Embryonic facial prominence (tissue), 1 donor: ENCODE data around the gene ARHGAP26.
"Not testable (repeated sequence)": the region's sequence is repeated elsewhere in the genome, so short reads cannot be mapped to it uniquely, and the experiment has no call there.

Source experiments
- DNase-seq: peaks from one replicate; pipeline ENCODE4 v3.0.0-alpha.2; 2016; ENCODE audit errors: extremely low spot score

Gene ARHGAP26

DNA sequence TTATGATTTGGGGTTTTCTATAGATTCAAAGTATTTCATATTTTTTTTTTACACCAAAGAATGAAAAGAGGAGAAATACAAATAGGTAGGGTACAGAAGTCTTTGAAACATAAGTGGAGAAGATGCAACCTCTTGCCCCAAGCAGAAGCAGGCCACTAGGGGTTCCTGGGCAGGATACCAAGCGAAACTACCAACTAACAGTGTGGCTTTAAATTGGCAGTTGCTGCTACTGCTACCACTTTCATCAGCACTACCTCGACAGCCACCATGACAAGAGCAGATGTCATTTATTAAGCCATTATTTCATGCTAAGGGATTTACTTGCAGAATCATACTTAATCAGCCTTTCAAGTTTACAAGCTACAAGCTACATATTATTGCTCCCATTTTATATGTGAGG, 345.2 kb downstream of the ARHGAP26 start:
- no peak for DNase-seq

DNA sequence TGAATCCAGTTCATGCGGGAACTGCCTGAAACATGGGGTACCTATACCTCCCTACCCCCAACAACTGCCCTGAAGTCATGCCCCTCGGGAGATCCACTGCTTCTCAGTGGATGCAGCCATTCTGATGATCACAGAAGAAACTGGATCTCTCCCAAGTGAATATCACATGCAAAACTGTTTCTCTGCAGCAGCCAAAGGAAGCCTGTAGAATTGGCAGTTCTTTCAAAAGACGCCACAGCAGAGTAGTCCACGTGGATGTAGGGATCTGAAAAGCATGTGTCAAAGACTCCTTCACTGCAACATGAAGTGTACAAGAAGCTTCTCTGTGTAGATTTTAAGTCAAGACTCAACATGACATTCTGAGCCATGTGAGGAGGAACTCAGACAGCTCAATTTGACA, 346.6 kb downstream of the ARHGAP26 start:
- DNase-seq, result no peak

DNA sequence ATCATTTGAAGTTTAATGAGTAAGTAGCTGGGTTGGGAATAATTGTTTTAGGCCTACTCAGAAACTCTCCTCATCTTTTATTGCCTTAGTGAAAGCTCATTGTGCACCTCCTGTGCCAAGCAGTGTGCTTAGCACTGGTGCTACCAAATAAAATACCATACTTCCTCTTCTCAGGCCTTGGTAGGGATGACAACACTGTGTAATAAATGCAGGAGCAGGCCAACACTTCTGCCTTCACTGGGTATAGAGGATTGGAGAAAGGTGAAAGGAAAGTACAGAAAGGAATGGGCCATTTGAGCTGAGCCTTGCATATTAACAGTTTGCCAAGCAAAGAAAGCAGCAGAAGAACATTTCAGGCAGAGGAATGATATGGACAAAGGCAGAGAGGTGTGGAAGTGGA, 347.6 kb downstream of the ARHGAP26 start:
- DNase-seq, result no peak

DNA sequence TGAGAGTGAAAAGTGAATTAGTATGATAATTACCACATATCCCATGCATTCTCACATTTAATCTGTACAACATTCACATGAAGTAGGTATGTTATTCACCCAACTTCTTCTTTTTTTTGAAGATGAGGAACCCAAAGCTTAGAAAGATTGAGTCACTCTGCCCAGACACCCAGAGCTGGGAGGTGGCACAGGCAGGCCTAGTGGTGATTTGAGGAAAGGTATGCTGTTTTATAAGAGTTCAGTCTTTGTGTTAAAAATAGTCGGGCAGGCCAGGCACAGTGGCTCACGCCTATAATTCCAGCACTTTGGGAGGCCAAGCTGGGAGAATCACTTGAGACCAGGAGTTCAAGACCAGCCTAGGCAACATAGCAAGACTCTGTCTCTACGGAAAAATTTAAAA, 348.0 kb downstream of the ARHGAP26 start:
- no peak for DNase-seq

DNA sequence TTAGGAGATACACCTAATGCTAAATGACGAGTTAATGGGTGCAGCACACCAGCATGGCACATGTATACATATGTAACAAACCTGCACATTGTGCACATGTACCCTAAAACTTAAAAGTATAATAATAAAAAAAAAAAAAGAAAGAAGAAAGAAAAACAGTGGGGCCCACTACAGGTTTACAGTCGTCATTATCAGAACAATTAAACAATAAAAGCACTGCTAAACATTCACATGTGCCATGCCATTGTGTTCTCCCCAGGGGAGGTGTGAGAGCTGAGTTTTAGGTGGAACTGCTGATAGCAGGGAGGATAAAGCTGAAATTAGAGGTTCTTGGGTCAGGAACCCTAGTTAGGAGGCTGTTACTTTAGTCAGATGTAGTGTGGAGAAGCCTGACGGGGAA, 348.6 kb downstream of the ARHGAP26 start:
- not testable (repeated sequence) for DNase-seq

DNA sequence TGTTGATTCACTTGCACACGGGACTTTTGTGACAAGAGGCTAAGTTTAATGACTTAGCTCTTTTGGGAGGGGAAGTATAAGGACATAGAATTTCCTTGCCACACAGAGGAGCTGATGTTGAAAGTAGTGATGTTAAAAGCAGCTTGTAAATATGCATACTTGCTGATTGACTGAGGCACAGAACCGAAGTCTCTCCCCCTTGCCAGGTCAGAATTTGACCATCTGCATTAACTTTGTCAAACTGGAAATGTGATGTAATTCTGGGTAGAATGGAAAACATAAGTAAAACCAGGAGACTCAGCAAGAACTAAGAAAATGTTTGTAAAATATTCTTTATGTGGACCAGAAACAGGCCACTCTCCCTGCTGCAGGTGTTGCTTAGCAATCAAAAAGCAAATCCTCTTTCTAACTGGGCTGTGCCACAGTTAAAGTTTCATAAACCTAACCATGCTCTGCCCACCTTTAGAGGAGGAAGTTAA, 349.2 kb downstream of the ARHGAP26 start:
- no peak for DNase-seq

DNA sequence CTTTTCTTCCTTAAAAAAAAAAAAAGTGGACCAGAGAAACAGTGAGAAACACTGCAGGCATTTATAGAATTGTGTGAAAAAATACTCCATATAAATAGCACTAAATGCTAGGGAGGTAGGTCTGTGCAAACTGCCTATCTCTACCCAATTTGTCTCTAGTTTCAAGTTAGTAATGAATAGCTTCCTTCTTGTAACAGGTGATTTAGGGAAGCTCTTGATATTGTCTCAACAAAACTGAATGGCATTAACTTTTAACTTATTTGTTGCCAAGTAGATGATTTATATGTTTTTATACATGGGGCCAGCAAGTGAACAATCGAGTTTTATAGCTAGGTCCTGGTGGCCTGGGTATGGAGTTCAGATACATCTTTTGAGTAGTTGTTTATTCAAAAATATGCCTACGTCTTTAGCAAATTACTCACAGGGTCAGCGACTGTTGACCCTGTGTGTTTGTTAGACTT, 349.7 kb downstream of the ARHGAP26 start:
- DNase-seq, result no peak

DNA sequence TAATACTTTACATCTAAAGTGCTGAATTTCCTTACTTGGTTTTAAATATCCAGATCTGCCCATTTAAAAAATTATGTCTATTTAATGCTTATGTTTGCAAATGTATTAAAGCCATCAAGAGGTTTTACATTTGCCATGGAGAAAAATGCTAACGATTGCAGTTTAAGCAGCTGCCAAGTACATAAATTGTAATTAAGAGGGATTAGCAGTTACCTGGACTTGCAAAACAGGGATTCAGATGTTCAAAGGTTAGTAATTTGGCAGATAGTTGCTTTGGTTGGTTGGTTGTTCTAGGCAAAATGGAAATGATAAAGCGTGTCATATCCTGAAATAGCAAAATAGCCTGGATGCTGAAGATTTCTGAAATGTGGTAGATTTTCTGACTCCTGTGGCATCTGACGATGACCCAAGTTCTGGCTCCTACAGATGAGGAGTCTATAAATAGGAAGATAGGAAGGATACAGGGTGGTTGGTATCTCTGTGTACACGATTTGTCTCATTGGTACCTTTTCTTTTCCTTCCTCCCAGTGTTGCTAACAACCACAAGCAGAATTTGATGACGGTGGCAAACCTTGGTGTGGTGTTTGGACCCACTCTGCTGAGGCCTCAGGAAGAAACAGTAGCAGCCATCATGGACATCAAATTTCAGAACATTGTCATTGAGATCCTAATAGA, 350.4 kb downstream of the ARHGAP26 start:
- no peak for DNase-seq

DNA sequence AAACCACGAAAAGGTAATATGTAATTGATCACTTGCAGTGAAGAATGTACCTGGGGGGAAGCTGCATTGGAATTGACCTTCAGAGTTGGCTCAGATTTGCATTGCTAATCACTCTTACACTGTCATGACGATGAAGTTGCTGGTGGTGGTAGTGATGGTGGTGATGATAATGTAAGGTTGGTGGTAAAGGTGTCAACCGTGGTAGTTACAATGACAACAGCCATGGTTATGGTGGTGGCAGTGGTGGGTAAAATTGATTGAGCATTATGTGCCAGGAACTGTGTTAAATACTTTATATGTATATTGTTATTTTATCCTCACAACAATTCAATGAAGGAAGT, 350.9 kb downstream of the ARHGAP26 start:
- DNase-seq, result no peak

DNA sequence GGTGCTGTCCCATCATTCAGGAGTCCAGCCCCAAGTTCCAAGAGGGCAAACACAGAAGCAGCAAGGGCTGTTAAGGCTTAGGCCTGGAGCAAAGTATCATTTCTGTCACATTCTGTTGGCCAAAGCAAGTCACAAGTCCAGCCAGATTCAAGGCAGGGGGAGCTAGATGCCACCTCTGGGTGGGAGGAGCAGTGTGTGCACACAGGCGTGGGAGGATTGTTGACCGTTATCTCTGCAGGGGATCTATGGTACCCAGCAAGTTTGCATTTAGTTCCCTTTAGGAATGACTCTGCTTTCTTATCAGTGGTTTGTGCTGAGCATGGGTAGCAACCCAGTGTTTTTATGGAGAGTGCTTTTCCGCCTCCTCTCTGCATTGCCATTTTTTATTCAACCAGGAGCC, 354.4 kb downstream of the ARHGAP26 start:
- no peak for DNase-seq

DNA sequence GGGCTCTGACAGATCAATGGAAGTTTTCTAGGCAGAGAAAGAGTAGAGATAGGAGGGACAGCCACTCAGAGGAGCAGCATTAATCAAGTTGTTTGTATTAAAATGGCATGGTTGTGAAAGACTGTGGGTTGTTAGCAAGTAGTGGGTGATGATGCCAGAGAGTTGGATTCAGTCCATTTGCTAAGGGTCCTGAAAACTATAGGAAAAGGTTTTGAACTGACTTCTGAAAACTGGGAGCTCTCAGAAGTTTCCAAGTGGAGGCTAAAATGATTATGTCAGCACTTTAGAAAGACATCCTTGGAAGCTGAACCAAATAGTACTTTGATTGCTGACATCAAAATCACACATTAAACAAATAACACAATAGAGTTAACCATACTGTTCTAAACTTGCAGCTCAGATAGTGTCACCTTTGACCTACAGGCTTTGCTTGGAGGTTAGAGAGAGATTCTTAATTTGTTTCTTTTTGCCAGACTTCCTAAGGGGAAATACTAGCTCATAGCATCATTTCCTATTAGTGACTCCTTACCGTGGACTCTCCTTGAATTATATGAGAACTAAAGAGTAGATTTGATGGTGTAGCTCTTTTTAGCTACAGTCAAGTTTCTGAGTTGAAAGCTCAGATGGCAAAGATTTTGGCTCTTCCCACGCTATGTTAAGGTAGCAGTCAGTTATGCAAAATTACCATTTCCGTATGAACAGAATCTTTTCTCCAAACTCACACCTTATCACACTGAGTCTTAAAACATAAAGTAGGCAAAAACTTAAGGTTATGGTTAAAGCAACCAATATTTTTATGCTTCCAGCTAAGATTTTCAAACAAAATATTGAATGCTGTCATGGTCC, 356.2 kb downstream of the ARHGAP26 start:
- no peak for DNase-seq

DNA sequence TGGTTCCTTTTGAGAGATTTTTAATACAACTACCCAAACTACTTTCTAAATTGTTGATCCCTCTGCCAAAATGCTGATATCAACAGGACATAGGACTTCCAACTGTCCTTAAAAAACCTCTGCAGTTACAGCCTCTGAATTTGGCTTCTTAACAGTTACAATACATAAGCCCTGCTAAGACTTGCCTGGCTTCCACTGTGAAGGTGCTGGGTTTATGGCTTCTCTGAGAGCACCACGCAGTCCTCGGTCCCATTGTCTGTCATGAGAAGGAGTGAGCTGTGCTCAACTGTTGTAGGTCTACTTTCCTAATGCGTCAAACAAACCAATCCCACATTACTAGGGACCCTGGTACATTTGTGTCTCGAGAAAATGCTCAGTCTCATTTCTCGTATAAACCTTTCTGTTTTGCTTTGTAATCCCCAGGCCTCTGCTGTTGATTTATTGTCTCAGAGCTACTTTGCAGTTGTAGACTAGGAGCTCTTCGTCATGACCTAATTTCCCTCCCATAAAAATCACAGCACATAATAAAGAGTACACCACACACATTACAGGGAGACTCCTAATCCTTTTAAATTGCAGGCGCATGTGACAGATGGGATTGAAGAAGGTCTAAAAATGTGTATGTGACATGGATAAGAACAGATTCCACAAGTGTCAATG, 358.4 kb downstream of the ARHGAP26 start:
- DNase-seq, result no peak

DNA sequence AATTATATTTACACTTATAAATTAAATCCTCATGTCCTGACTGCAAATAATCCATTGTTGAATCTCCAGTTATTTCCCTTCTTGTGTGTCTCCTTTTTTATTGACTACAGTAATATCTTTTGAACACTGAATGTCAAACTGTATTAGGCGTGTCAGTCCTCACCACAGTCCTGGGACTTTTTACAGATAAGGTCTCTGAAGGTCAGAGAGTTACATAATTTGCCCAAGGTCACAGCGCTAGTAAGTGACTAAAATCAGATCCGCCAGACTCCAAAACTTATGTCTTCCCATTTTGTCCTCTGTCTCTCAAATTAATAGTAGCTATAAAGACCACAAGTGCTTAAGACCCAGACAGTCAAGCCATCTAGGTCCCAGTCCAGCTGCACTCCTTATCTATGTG, 359.0 kb downstream of the ARHGAP26 start:
- no peak for DNase-seq

DNA sequence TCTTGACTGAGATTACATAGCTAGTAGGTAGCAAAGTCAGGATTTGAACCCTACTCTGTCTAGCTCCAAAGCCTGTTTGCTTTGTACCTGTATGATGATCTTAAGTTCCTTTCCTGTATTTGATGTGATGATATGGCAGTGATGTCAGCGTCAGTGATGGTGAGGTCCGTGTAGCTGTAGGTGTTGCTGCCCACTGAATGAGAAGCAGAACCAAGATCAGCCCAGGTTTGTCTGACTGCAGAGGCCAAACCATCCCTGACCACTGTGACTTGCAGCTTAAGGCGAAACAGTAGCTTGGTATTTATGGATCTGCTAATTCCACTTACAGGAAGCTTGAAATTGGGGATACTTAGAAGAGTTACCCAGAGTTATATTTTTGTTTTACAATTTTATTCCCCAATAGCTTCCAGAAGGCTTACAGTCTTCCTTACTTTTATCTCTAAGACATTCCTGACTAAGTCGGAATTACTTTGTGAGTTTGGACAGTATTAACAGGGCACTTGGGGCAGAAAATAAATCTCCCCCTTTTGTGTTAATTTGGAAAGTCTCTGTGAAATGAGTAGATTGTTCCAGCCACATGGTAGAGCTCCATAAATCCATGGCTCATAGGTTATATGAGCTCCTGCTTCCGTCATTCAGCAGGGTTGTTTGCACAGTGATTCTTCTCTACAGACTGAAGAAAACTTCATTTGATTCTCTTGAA, 359.9 kb downstream of the ARHGAP26 start:
- DNase-seq, result no peak

DNA sequence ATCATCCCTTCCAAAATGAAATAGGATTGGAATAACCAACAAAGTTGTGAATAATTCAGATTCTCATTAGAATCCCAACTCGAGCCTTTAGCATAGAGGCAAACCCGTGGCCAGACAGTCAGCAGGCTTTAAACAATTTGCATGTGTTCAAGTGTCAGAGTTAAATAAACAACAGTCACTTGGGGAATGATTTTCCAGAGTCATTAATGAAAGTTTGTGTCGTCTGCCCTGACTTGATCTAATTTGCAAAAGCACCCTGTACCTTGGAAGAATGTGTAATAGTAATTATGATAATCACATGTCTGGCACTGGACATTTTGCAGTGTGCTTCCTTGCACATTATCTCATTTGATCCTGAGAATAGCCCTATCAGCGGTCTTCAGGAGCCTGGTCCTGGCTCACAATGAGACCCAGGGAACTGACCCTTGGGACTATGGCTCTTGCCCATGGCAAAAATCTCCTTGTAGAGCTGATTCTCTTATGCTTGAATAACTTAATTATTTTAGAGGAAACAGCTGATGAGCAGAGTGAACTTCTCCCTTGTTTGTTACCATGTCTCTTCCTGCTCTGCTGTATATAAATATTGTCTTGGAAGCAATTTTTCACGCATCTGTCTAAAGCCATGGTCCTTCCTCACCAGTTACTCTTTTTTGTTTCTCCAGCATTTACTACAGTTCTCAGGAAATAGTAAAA, 360.6 kb downstream of the ARHGAP26 start:
- no peak for DNase-seq

DNA sequence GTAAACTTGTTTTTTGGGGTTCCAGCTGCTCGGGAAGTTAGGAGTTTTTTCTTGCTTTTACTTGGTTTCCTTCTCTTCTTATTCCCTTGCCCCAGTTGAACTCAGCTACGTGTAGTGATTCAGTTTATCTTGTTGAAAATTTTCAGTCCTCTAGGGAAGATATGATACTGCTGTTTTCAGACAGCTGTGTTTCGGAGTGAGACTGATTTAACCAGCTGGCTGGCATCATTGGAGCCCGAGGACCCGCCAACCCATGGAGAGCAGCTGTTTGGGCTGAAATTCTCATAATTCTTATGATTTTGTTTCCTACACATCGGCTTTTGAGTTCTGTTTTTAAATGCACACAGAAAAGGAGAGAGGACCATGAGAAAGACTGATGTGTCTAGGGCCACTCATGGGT, 361.8 kb downstream of the ARHGAP26 start:
- DNase-seq, result no peak

DNA sequence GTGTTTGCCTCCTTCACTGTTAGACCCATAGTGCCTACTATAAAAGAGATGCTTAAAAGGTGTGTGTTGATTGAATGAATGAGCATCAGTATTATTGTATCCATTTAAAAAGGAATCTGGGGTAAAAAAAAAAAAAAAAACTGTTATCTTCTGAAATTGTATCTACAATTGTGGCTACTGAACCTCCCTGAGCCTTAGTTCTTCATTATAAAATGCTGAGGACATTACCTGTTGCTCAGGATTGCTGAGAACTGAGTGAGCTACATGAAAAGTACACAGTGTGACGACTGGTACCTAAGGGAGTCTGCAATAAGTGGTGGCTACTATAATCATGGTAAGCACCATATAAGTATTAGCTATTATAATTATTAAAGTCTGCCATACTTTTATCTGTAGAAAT, 362.6 kb downstream of the ARHGAP26 start:
- no peak for DNase-seq

DNA sequence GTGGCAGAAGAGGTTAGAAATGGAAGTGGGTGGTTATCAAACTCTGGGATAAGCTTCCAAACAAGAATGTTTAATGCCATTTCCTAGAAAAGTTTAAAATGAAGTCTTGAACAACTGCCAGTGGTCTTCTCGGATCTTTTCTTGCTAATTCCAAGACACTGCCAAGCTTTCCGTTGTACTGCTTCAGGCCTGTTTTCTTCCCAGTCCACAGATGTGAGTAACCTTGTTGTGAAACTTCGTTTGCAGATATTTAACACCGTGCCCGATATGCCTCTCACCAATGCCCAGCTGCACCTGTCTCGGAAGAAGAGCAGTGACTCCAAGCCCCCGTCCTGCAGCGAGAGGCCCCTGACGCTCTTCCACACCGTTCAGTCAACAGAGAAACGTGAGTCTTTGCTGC, 363.5 kb downstream of the ARHGAP26 start:
- no peak for DNase-seq

DNA sequence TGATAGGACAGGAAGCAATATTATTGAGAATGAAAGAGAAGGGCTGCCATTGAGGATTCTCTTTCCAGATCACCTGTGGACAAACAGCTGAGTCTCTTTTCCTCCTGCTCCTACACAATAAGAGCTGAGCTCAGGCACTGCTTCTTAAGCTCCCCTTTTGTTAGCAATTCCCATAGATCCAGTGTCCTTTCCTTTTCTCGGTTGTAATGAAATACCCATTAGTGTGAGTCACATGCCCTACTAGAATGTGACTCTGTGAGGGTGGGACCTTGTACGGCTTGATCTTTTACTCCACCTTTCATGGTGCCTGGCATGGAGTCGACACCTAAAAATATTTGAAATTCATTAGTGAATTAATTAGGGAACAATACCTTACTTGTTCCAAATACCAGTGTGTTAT, 364.1 kb downstream of the ARHGAP26 start:
- DNase-seq, result no peak

DNA sequence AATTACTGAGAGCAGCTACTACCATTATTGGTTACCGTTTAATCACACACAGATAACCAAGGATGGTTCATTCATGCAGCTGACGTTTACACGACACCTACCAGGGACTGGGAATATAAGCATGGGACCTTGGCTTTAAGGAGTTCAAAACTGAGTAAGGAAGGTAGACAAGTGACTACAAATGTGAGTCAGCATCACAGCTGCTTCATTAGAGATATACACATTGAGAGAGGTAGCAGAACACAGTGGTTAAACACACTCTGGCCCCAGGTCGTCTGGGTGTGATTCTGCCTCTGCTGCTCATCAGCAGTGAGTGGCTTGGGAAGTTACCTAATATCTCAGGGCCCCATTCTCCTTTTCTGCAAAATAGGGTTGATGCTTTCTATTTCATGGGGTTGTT, 364.7 kb downstream of the ARHGAP26 start:
- DNase-seq, result no peak

DNA sequence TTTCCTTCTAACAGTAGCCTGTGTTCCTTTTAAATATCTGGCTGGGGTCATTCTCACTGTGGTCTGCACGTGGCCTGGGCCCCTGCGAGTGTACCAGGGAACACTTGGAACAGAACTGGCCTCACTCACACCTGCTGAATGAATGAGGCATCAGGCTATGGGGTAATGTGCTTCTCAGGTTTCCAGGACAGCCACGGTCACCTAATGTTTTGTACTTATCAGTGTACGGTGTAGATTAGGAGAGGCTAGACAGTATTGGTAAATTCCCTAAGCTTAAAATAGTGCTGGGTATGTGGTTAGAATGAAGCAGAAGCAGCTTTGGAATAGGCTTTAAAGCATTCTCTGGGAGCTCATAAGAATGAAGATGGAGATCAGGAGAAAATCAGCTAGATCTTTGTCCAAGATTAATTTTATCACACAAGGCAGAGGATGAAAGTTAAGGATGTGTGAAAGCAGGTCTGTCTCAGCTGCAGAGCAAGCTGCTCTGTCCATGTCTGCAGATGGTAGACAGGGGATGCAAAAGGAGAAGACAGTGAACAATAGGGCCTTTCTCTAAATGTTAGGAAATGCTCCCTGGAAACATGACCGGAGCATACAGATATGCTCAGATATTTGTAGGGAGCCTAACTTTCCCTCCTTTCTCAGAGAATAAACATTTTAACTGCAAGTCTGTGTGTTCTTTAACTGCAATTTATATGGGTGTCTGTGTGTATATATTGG, 365.8 kb downstream of the ARHGAP26 start:
- no peak for DNase-seq
